Osteoblast (primary cell): Measurements from ENCODE around the gene AFF1. TPM values are rescaled to one million over a fixed set of nuclear protein-coding genes. Genes with fewer than 3 reads are reported as not detected.
"Not testable (repeated sequence)": the region's sequence is repeated elsewhere in the genome, so short reads cannot be mapped to it uniquely, and the experiment has no call there.

Experiments
- DNase-seq: peaks from one replicate; pipeline ENCODE4 v3.0.0; 2011; ENCODE audit warnings: low spot score, mixed read lengths; ENCODE audit not compliant: insufficient read length; ENCODE audit errors: missing footprints
- H2AFZ ChIP-seq: 2 replicates; pipeline ENCODE4 v1.6.0; 2011; ENCODE audit warnings: mild to moderate bottlenecking, low read length
- H3K27ac ChIP-seq: 2 replicates; pipeline ENCODE4 v1.5.1; 2011; ENCODE audit warnings: mild to moderate bottlenecking, low read depth, low read length, moderate library complexity
- H3K27me3 ChIP-seq: 2 replicates; pipeline ENCODE4 v1.6.0; 2012; ENCODE audit warnings: mild to moderate bottlenecking, control low read depth, inconsistent platforms, low read length, moderate library complexity; ENCODE audit not compliant: insufficient read depth
- H3K36me3 ChIP-seq: 2 replicates; pipeline ENCODE4 v1.5.1; 2011; ENCODE audit warnings: mild to moderate bottlenecking, low read length, control low read depth, moderate library complexity; ENCODE audit not compliant: insufficient read depth
- H3K4me1 ChIP-seq: 2 replicates; pipeline ENCODE4 v1.5.1; 2011; ENCODE audit warnings: mild to moderate bottlenecking, low read length, control low read depth, moderate library complexity; ENCODE audit not compliant: insufficient read depth
- H3K4me2 ChIP-seq: 2 replicates; pipeline ENCODE4 v1.6.0; 2011; ENCODE audit warnings: mild to moderate bottlenecking, low read length; ENCODE audit not compliant: insufficient read depth
- H3K4me3 ChIP-seq: fragments of 200-600 bp; sonication (generic); 3 replicates; pipeline ENCODE4 v1.5.1; 2012; ENCODE audit warnings: mild to moderate bottlenecking, low read length, inconsistent platforms; ENCODE audit not compliant: insufficient read depth
- H3K79me2 ChIP-seq: 2 replicates; pipeline ENCODE4 v1.6.0; 2012; ENCODE audit warnings: mild to moderate bottlenecking, low read length, control low read depth, inconsistent platforms; ENCODE audit not compliant: insufficient read depth
- H3K9me3 ChIP-seq: 2 replicates; pipeline ENCODE4 v1.5.1; 2011; ENCODE audit warnings: low read depth, low read length, control low read depth
- H4K20me1 ChIP-seq: 2 replicates; pipeline ENCODE4 v1.6.0; 2012; ENCODE audit warnings: mild to moderate bottlenecking, low read length, control low read depth; ENCODE audit not compliant: insufficient read depth
- CTCF ChIP-seq: IDR thresholded peaks from 2 replicates; pipeline ENCODE4 v1.5.1; 2011; ENCODE audit warnings: mild to moderate bottlenecking, low read depth, low read length, moderate library complexity; ENCODE audit errors: extremely low read depth
- total RNA-seq: library from RNA; depleted of rRNA; stranded (reverse); fragments of >200 nt; gene quantifications from 2 replicates; pipeline ENCODE4 v1.2.3, GENCODE V29; 2012

The AFF1 gene
- total RNA-seq, 1 donor = 19.5 TPM

- no peak for TF ChIP-seq CTCF
- no peaks in the 10 kb centered on the region for H3K9me3 ChIP-seq
- H3K27me3 ChIP-seq = no peaks in the 10 kb centered on the region
- H3K4me1 ChIP-seq = peaks cover 12% of the 10 kb centered on the region
- peak overlapping the region; percentile 16 for H3K27ac ChIP-seq
- H3K36me3 ChIP-seq = no peaks in the 10 kb centered on the region
- DNase-seq = peak; percentile 88
- peak overlapping the region; percentile 6 for H3K4me2 ChIP-seq
- H3K4me3 ChIP-seq = no peak overlapping the region
- no peak overlapping the region for H2AFZ ChIP-seq
- H4K20me1 ChIP-seq = no peaks in the 10 kb centered on the region
- H3K79me2 ChIP-seq = peaks cover 4% of the 10 kb centered on the region
Observed at GRCh38 chr4:86977621-86978184, 42.9 kb downstream of the AFF1 start.

GRCh38 chr4:86978709-86979108 lies 43.9 kb downstream of the AFF1 start:
- no peak overlapping the region for H3K4me2 ChIP-seq
- no peak overlapping the region for H2AFZ ChIP-seq
- H3K9me3 ChIP-seq = no peaks in the 10 kb centered on the region
- DNase-seq = no peak
- H4K20me1 ChIP-seq = no peaks in the 10 kb centered on the region
- H3K36me3 ChIP-seq = no peaks in the 10 kb centered on the region
- H3K27ac ChIP-seq = no peak overlapping the region
- no peak for TF ChIP-seq CTCF
- H3K27me3 ChIP-seq = no peaks in the 10 kb centered on the region
- H3K4me3 ChIP-seq = no peak overlapping the region
- peaks cover 12% of the 10 kb centered on the region for H3K4me1 ChIP-seq
- H3K79me2 ChIP-seq = peaks cover 4% of the 10 kb centered on the region

- DNase-seq = no peak
- Histone ChIP-seq H3K4me1 (peaks cover 8% of the 10 kb centered on the region), H2AFZ (no peak overlapping the region)
Observed at GRCh38 chr4:86980230-86980629, 45.4 kb downstream of the AFF1 start.

GRCh38 chr4:86981789-86982188 lies 47.0 kb downstream of the AFF1 start:
- no peak for TF ChIP-seq CTCF
- DNase-seq = no peak
- no peak overlapping the region for H3K27ac ChIP-seq
- H3K4me1 ChIP-seq = peaks cover 8% of the 10 kb centered on the region
- H2AFZ ChIP-seq = no peak overlapping the region
- H3K4me2 ChIP-seq = no peak overlapping the region
- H3K79me2 ChIP-seq = peaks cover 4% of the 10 kb centered on the region
- H3K4me3 ChIP-seq = no peak overlapping the region
- H3K9me3 ChIP-seq = no peaks in the 10 kb centered on the region
- no peaks in the 10 kb centered on the region for H3K27me3 ChIP-seq
- no peaks in the 10 kb centered on the region for H4K20me1 ChIP-seq
- no peaks in the 10 kb centered on the region for H3K36me3 ChIP-seq

More at GRCh38 chr4:86980230-86980629, 45.4 kb downstream of the AFF1 start:
- Histone ChIP-seq H3K4me3 (no peak overlapping the region), H3K9me3 (no peaks in the 10 kb centered on the region), H4K20me1 (no peaks in the 10 kb centered on the region), H3K4me2 (no peak overlapping the region), H3K27ac (no peak overlapping the region), H3K36me3 (no peaks in the 10 kb centered on the region), H3K79me2 (peaks cover 4% of the 10 kb centered on the region), H3K27me3 (no peaks in the 10 kb centered on the region)
- TF ChIP-seq CTCF = no peak

GRCh38 chr4:86985852-86986251 lies 51.0 kb downstream of the AFF1 start:
- H3K9me3 ChIP-seq, H2AFZ ChIP-seq, H3K4me2 ChIP-seq, DNase-seq, H4K20me1 ChIP-seq, H3K4me3 ChIP-seq, H3K27me3 ChIP-seq, H3K36me3 ChIP-seq, H3K4me1 ChIP-seq, H3K27ac ChIP-seq, H3K79me2 ChIP-seq: not testable (repeated sequence)

GRCh38 chr4:86989658-86990057 lies 54.8 kb downstream of the AFF1 start:
- not testable (repeated sequence) for H3K79me2 ChIP-seq, DNase-seq, H3K4me2 ChIP-seq, H3K4me1 ChIP-seq, H3K9me3 ChIP-seq, H3K27me3 ChIP-seq, H3K4me3 ChIP-seq, H3K36me3 ChIP-seq, H2AFZ ChIP-seq, H3K27ac ChIP-seq, H4K20me1 ChIP-seq
